Ishikawa (cell line): ENCODE data around the gene IL18BP.

ENCODE experiments used
- CEBPB ChIP-seq: IDR thresholded peaks from 2 replicates; pipeline ENCODE4 v1.6.1; 2012
- CREB1 ChIP-seq: IDR thresholded peaks from 2 replicates; pipeline ENCODE4 v1.6.1; 2012; ENCODE audit warnings: low read depth
- EGR1 ChIP-seq: IDR thresholded peaks from 2 replicates; pipeline ENCODE4 v1.6.1; 2012
- EP300 ChIP-seq: IDR thresholded peaks from 2 replicates; pipeline ENCODE4 v1.6.1; 2012; ENCODE audit warnings: borderline replicate concordance
- FOXM1 ChIP-seq: IDR thresholded peaks from 2 replicates; pipeline ENCODE4 v1.6.1; 2012; ENCODE audit warnings: low read depth, borderline replicate concordance
- NFIC ChIP-seq: IDR thresholded peaks from 2 replicates; pipeline ENCODE4 v1.6.1; 2012
- RAD21 ChIP-seq: IDR thresholded peaks from 2 replicates; pipeline ENCODE4 v1.6.1; 2012; ENCODE audit warnings: low read depth
- TAF1 ChIP-seq: IDR thresholded peaks from 2 replicates; pipeline ENCODE4 v1.6.1; 2012; ENCODE audit warnings: low read depth, mild to moderate bottlenecking
- TCF12 ChIP-seq: IDR thresholded peaks from 2 replicates; pipeline ENCODE4 v1.6.1; 2012; ENCODE audit warnings: low read depth
- TEAD4 ChIP-seq: IDR thresholded peaks from 2 replicates; pipeline ENCODE4 v1.6.1; 2012
- YY1 ChIP-seq: IDR thresholded peaks from 2 replicates; pipeline ENCODE4 v1.6.1; 2012; ENCODE audit warnings: low read depth
- ZBTB7A ChIP-seq: IDR thresholded peaks from 2 replicates; pipeline ENCODE4 v1.6.1; 2012; ENCODE audit warnings: low read depth
- TF ChIP-seq, protein P1 (sequence below): IDR thresholded peaks from 2 replicates; pipeline ENCODE4 v1.6.1; 2012
- TF ChIP-seq, protein P2 (sequence below): IDR thresholded peaks from 2 replicates; pipeline ENCODE4 v1.6.1; 2012; ENCODE audit warnings: low read depth, mild to moderate bottlenecking
- TF ChIP-seq, protein P3 (sequence below): IDR thresholded peaks from 2 replicates; pipeline ENCODE4 v1.6.1; 2012

IL18BP gene

DNA sequence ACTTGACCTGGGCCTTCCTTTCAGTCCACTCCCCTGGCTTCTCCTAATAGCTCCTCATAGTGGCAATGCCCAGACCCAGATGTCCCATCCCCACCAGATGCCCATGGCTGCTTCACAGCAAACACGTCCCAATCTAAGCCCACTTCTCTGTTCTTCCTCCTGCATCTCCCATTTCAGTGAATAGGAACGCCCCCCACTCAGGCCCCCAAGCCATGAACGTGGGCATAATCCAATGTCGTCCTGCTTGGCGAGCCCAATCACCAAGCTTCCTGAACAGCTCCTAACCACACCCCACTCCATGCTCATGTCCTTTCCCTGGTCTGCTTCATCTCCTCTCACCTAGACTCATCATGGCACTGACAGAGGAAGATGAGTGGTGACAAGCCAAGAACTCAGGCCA is 8.9 kb downstream of the IL18BP start:
- TF ChIP-seq TCF12 (no peak), CEBPB (no peak)

DNA sequence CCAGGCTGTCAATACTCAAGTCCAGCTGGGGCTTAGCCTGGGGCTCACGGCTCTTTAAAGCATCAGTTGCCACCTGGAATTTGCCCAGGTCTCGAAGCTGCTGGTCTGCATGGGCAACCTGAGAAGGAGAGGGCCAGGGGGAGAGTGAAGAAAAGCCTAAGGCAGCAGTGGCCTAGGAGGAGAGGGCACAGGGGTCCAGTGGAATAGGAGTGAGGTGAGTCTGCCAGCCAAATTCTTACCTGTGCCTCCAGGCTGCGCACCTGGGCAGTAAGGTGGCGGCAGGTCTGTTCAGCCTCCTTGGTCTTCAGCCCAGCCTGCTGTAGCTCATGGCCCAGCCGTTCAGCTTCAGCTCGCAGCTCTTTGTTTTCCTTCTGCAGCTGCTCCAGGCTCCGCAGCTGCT is 10.0 kb downstream of the IL18BP start:
- TF ChIP-seq YY1 (no peak), EP300 (no peak), NFIC (no peak), CREB1 (no peak), EGR1 (no peak), CEBPB (no peak), TEAD4 (no peak), ZBTB7A (no peak)
- TF ChIP-seq, protein P1, sequence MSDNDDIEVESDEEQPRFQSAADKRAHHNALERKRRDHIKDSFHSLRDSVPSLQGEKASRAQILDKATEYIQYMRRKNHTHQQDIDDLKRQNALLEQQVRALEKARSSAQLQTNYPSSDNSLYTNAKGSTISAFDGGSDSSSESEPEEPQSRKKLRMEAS = no peak

DNA sequence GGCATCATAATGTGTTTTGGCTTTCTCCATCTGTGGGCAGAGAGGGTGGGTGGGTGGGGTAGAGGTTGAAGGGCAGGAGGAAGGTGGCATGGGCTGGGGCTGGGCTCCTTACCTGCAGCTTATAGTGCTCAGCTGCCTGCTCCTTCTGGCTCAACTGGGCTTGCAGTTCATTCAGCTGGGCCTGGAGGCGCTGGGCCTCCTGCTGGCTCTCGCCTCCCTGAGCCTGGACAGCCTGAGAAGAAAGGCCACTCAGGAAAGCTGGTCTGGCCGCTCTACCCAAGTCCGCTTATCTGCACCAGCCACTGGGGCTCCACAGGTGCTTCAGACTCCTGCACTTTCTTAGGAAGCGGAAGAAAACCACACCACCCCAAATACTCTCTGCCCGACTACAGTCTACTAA is 10.4 kb downstream of the IL18BP start:
- TF ChIP-seq TCF12 = no peak
- TF ChIP-seq, protein P2, sequence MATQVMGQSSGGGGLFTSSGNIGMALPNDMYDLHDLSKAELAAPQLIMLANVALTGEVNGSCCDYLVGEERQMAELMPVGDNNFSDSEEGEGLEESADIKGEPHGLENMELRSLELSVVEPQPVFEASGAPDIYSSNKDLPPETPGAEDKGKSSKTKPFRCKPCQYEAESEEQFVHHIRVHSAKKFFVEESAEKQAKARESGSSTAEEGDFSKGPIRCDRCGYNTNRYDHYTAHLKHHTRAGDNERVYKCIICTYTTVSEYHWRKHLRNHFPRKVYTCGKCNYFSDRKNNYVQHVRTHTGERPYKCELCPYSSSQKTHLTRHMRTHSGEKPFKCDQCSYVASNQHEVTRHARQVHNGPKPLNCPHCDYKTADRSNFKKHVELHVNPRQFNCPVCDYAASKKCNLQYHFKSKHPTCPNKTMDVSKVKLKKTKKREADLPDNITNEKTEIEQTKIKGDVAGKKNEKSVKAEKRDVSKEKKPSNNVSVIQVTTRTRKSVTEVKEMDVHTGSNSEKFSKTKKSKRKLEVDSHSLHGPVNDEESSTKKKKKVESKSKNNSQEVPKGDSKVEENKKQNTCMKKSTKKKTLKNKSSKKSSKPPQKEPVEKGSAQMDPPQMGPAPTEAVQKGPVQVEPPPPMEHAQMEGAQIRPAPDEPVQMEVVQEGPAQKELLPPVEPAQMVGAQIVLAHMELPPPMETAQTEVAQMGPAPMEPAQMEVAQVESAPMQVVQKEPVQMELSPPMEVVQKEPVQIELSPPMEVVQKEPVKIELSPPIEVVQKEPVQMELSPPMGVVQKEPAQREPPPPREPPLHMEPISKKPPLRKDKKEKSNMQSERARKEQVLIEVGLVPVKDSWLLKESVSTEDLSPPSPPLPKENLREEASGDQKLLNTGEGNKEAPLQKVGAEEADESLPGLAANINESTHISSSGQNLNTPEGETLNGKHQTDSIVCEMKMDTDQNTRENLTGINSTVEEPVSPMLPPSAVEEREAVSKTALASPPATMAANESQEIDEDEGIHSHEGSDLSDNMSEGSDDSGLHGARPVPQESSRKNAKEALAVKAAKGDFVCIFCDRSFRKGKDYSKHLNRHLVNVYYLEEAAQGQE = no peak
- no peak for TF ChIP-seq RAD21
- TF ChIP-seq NFIC = no peak
- TF ChIP-seq EGR1 = no peak
- no peak for TF ChIP-seq ZBTB7A
- TF ChIP-seq CREB1 = no peak
- TF ChIP-seq YY1 = no peak
- no peak for TF ChIP-seq CEBPB

DNA sequence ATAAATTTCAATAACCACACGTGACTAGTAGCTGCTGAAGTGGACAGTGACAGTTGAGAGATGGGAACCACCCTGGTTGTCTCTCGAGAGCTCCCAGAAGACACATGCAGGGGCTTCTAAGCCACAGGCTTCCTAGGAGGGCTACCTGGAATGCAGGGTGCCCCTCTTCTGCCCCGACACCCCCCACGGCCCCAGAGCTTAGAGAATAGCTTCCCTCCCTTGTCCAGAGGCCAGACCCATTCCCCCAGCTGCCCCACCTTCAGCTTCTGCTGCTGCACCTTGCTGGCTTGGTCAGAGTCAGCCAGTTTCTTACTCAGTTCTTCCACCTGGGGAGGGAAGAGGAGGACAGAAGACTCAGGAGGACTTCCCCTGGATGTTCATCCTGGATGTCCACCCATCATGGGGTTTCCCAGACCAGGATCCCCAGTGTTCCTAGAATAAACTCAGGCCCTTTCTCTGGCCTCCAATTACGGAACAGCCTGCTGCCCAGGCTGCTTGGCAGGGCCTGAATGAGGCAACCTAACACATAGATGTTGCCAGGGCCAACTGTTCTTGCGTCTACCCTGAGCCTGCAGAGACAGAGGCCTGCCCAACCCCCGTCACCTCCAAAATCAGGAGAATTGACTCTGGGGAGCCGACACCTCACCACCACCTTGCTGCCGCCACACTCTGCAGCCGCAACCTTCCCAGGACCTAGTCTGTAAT is 12.0 kb downstream of the IL18BP start:
- TF ChIP-seq RAD21 = no peak

DNA sequence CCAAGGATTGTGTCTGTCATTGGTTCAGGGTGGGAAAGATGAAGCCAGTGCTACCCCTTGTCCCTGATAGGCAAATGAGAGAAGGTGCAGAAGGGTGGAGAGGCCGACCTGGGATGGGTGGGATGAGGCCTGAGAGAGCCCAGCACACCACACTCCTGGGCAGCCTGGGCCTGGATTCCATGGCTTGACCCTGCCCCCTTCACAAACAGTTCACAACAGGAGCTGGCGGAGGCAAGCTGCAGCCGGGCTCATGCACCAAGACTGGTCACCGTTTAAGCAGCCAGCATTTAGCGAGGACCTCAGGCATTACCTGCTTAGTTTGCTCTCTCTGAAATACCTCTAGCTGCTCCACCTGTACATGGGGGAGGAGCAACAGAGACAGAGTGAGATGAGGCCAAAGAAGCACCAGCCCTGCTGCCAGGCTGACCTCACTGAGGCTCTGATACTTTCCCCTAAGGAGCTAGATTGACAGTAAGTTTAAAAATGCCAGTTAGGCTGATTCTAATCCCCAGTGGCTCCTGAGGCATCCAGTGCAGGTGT is 13.5 kb downstream of the IL18BP start:
- TF ChIP-seq, protein P3, sequence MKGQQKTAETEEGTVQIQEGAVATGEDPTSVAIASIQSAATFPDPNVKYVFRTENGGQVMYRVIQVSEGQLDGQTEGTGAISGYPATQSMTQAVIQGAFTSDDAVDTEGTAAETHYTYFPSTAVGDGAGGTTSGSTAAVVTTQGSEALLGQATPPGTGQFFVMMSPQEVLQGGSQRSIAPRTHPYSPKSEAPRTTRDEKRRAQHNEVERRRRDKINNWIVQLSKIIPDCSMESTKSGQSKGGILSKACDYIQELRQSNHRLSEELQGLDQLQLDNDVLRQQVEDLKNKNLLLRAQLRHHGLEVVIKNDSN = no peak
- TF ChIP-seq TCF12 = no peak
- no peak for TF ChIP-seq CEBPB
- TF ChIP-seq, protein P1 = no peak
- TF ChIP-seq CREB1 = no peak
- TF ChIP-seq YY1 = no peak
- no peak for TF ChIP-seq FOXM1
- TF ChIP-seq ZBTB7A = no peak
- no peak for TF ChIP-seq RAD21
- TF ChIP-seq NFIC = no peak
- TF ChIP-seq EP300 = no peak

DNA sequence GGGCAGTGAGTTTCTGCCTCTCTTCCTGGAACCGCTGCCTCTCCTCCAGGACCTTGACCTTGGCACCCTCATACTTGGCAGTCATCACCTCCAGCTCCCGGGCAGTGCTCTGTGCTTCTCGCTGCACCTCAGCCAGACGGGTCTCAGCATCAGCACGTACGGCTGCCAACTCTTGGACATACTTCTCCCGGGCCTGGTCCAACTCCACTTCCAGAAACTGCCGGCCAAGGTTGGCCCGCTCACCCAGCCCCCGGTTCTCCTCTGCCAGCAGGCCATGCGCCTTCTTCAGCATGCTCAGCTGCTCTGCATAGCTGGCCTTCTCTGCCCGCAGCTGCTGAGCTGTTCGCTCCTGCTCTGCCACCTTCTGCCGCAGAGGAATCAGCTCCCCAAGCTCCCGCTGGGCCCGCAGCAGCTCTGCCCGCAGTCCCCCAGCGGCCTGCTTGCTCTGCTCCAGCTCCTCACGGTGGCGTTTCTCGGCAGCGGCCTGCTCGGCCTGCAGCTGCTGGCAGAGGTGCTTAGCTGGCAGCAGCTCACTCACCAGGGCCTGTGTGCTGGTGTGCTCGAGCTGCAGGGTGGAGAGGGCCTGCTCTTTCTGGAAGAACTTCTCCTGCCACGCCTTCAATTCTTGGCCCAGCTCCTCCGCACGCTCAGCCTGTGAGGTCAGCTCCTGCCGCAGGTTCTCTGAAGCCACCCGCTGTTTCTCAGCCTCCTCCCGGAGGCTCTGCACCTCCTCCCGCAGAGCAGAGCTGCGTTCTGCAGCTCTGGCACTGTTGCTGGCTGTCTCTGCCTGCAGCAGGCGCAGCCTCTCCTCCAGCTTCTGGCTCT is 14.4 kb downstream of the IL18BP start:
- TF ChIP-seq RAD21 = no peak; the same call in 1 of the 2 replicates
- TF ChIP-seq TAF1 = no peak
- TF ChIP-seq EP300 = peak; percentile 88
- TF ChIP-seq, protein P3 = no peak
- no peak for TF ChIP-seq CEBPB
- TF ChIP-seq YY1 = peak; percentile 62
- no peak for TF ChIP-seq EGR1
- TF ChIP-seq TCF12 = peak; percentile 90
- peak; percentile 84 for TF ChIP-seq TEAD4
- peak; percentile 89 for TF ChIP-seq NFIC
- TF ChIP-seq ZBTB7A = 0 out of 2 replicates have a peak, but pooled peaks have one; percentile 44
- TF ChIP-seq, protein P1 = peak; percentile 84
- TF ChIP-seq, protein P2 = peak; percentile 9; the same call in 1 of the 2 replicates
